B cell (primary cell): Measurements from ENCODE around the gene INSIG1.

ENCODE experiments used
- CTCF ChIP-seq: fragments of 200-600 bp; IDR thresholded peaks from one replicate; pipeline ENCODE4 v1.8.0; 2022; ENCODE audit warnings: antibody characterized with exemption, mild to moderate bottlenecking
- EZH2 ChIP-seq: IDR thresholded peaks from 2 replicates; pipeline ENCODE4 v1.6.1; 2012; ENCODE audit warnings: borderline replicate concordance, low read depth, mild to moderate bottlenecking, moderate library complexity, low read length; ENCODE audit not compliant: insufficient read depth, poor library complexity, severe bottlenecking

DNA sequence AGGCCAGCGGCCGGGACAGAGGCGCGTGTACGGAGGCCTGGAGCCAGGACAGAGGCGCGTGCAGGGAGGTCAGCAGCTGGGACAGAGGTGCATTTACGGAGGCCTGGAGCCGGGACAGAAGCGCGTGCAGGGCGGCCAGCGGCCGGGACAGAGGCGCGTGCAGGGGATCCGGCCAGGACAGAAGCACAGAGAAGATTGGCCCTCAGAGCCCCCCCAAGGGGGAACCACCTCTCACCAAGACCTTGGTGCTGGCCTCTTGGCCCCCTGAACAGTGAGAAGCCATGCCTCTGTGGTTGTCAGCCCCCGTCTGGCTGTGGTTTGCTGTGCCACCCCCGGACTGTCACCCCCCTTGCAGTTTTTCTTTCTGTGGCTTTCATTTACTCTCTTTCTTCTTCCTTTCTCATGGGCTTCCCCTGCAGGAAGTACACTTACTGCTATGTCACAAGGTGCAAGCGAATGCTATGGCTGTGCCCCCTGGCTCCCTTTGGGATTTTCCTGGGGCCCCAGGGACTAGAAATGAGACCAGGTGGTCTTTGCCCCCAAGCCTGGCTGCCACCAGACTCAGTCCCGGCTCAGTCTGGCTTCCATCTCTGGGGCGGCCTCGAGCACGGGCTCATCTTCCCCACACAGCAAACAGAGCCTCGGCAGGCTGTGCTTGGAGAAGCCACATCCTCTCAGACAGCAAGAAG lies 41.1 kb downstream of the INSIG1 start:
- TF ChIP-seq CTCF (no peak), EZH2 (no peak)
